GM06990 (cell line): ENCODE results near the gene CYP1A1.
"Not testable (repeated sequence)": the region's sequence is repeated elsewhere in the genome, so short reads cannot be mapped to it uniquely, and the experiment has no call there.

ENCODE experiments used
- DNase-seq: peaks from one replicate; pipeline ENCODE4 v3.0.0-alpha.2; 2011; ENCODE audit not compliant: insufficient read length; ENCODE audit errors: extremely low read depth
- H3K27me3 ChIP-seq: replicated peaks from 2 replicates; pipeline ENCODE4 v1.6.0; 2011; ENCODE audit warnings: low read length; ENCODE audit not compliant: control insufficient read depth, insufficient read depth
- H3K36me3 ChIP-seq: 2 replicates; pipeline ENCODE4 v1.5.1; 2011; ENCODE audit warnings: low read length; ENCODE audit not compliant: control insufficient read depth, insufficient read depth
- H3K4me3 ChIP-seq: replicated peaks from 2 replicates; pipeline ENCODE4 v1.5.1; 2011; ENCODE audit warnings: low read depth, mild to moderate bottlenecking, control low read depth, low read length
- CTCF ChIP-seq: IDR thresholded peaks from 2 replicates; pipeline ENCODE4 v1.5.1; 2011; ENCODE audit warnings: low read length, control low read depth, mild to moderate bottlenecking, inconsistent platforms; ENCODE audit not compliant: insufficient read depth, poor library complexity, severe bottlenecking

Gene CYP1A1

GRCh38 chr15:74748322-74748946 is 23.1 kb upstream of the CYP1A1 start, which contains the start of gene CYP1A2:
TSS of gene CYP1A2 (plus strand) at chr15:74748845. CDS start at chr15:74749739, 894 bp downstream.
- Histone ChIP-seq H3K27me3 (no peaks in the 10 kb centered on the region), H3K36me3 (no peaks in the 10 kb centered on the region), H3K4me3 (no peak within 1 kb of the TSS)
- no peak for TF ChIP-seq CTCF
- no peak for DNase-seq

DNA sequence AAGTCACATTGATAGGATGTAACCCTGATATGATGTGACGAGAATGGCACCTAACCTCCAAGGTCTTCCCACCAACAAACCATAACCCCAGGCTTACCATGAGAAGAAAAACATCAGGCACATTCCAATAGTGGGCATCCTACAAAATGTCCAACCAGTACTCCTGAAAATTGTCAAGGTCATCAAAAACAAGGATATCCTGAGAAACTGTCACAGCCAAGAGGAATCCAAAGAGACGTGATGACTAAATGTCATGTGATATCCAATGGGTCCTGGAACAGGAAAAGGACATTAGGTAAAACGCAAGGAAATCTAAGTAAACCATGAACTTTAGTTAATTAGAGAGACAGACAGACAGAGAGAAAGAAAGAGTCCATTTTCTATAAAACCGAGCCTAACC is 21.1 kb upstream of the CYP1A1 start:
- DNase-seq: no peak
- H3K36me3 ChIP-seq: no peaks in the 10 kb centered on the region
- no peaks in the 10 kb centered on the region for H3K27me3 ChIP-seq
- TF ChIP-seq CTCF: no peak
- H3K4me3 ChIP-seq: no peak overlapping the region

GRCh38 chr15:74742422-74742821 is 17.1 kb upstream of the CYP1A1 start:
- TF ChIP-seq CTCF: no peak
- H3K36me3 ChIP-seq: no peaks in the 10 kb centered on the region
- no peaks in the 10 kb centered on the region for H3K27me3 ChIP-seq
- no peak overlapping the region for H3K4me3 ChIP-seq
- DNase-seq: no peak

DNA sequence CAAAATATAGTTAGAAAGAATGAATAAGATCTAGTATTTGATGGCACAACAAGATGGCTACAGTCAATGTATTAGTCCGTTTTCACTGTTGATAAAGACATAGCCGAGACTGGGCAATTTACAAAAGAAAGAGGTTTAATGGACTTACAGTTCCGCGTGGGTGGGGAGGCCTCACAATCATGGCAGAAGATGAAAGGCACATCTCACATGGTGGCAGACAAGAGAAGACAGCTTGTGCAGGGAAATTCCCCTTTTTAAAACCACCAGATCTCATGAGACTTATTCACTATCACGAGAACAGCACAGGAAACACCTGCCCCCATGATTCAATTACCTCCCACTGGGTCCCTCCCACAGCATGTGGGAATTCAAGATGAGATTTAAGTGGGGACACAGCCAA is 12.9 kb upstream of the CYP1A1 start:
- not testable (repeated sequence) for H3K4me3 ChIP-seq, H3K27me3 ChIP-seq, DNase-seq, H3K36me3 ChIP-seq

GRCh38 chr15:74735305-74735704 is 10.0 kb upstream of the CYP1A1 start:
- no peaks in the 10 kb centered on the region; the same call in 1 of the 2 replicates for H3K27me3 ChIP-seq
- no peaks in the 10 kb centered on the region for H3K36me3 ChIP-seq
- no peak overlapping the region for H3K4me3 ChIP-seq
- no peak for TF ChIP-seq CTCF
- DNase-seq: no peak

DNA sequence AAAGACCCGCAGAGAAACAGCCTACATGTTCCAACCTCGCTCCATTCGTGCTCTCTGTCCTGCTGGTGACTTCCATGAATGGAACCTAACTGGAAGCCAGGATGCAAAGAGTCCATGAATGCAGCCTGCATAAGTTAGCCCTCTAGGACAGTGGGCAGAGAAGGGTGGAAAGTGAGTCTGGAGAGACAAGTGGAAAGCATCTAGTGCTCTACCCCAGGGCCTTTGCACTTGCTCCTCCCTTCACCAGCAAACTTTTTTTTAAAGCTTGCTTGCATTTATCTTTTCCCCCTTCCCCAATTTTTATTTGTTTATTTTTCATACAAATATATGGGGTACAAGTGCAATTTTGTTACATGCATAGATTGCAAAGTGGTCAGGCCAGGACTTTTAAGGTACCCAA is 7.9 kb upstream of the CYP1A1 start:
- no peak for TF ChIP-seq CTCF

More for the DNA sequence above, 7.9 kb upstream of the CYP1A1 start:
- H3K36me3 ChIP-seq: no peaks in the 10 kb centered on the region
- H3K27me3 ChIP-seq: no peaks in the 10 kb centered on the region; the same call in 1 of the 2 replicates
- no peak overlapping the region for H3K4me3 ChIP-seq
- DNase-seq: no peak
